ENCODE measurements around the gene RBBP8. TPM values are rescaled to one million over a fixed set of nuclear protein-coding genes. Genes with fewer than 3 reads are reported as not detected.

Gene RBBP8
- total RNA-seq, 2 experiments from 2014 or later: 1.2 to 2.5 TPM

DNA sequence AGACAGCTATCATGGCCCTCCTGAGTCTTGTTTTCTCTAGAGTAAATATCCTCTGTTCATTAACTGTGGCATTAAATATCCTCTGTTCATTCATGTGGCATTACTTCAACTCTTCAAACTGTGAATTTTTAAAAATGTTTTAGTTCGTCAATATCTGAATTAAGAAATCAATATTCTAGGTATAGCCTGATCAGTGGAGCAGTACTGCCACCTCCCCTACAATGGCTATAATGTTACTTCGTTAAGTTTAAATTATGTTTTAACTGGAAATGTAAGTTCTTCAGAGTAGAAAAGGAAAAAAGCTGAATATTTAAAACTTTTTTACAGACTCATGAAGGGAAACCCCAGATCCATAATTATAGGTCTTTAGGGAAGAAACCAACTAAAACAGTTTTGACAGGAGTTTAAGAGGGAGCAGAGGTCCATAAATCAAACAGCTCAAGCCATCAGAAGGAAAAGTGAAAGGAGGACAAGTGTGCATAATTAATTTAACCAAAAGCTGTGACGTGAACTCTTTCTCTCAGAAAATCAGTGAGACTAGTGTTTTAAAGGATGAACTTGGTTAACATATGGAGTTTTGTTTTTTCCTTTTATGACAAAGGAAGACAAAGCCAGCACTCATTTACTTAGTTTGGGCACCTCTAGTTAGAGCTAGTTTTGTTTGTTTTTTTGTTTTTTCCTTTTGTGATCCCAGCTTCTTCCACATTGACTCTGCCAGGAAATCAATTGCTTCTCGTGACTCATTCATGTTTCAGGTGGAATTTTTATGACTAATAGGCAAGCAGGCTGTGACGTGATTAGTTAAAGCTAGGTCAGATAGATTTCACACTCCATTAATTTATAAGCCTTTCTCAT lies 44.9 kb downstream of the RBBP8 start:
- Histone ChIP-seq H3K4me1 (ENCODE audit: insufficient read depth, low read length) (no peaks in the 10 kb centered on the region), H3K36me3 (ENCODE audit: insufficient read depth, low read length) (no peaks in the 10 kb centered on the region), H3K4me3 (ENCODE audit: low read length) (no peak overlapping the region), H3K9me3 (ENCODE audit: control insufficient read depth in 1 of 2, insufficient read depth in 1 of 2, low read length in 2 of 2) (no peaks in the 10 kb centered on the region), H3K27me3 (ENCODE audit: control insufficient read depth in 1 of 2, insufficient read depth in 2 of 2, low read length in 2 of 2) (no peaks in the 10 kb centered on the region), H3K27ac (ENCODE audit: low read depth in 1 of 2, low read length in 2 of 2) (no peak overlapping the region)
- CTCF ChIA-PET: interaction anchor here (1.1 to 2.3 kb wide), 3 partner anchors 11 to 373 kb away, joined by 3 to 7 read pairs (median 3); no protein-coding TSS in a partner anchor
- DNase-seq: peak in 3 of 14 experiments; percentile 12 to 23 (median 15)
- Mint-ChIP-seq H3K36me3 (ENCODE audit: low read depth) (no peaks in the 10 kb centered on the region), H3K4me1 (ENCODE audit: low read depth) (no peaks in the 10 kb centered on the region), H3K4me3 (no peak overlapping the region), H3K9me3 (no peaks in the 10 kb centered on the region), H3K27me3 (no peaks in the 10 kb centered on the region), H3K27ac (no peak overlapping the region)
- POLR2A ChIA-PET: interaction anchor here (0.7 to 1.3 kb wide), 2 partner anchors 45 to 46 kb away, joined by 3 to 5 read pairs; partner anchors contain the start of gene RBBP8
- TF ChIP-seq, protein P1, sequence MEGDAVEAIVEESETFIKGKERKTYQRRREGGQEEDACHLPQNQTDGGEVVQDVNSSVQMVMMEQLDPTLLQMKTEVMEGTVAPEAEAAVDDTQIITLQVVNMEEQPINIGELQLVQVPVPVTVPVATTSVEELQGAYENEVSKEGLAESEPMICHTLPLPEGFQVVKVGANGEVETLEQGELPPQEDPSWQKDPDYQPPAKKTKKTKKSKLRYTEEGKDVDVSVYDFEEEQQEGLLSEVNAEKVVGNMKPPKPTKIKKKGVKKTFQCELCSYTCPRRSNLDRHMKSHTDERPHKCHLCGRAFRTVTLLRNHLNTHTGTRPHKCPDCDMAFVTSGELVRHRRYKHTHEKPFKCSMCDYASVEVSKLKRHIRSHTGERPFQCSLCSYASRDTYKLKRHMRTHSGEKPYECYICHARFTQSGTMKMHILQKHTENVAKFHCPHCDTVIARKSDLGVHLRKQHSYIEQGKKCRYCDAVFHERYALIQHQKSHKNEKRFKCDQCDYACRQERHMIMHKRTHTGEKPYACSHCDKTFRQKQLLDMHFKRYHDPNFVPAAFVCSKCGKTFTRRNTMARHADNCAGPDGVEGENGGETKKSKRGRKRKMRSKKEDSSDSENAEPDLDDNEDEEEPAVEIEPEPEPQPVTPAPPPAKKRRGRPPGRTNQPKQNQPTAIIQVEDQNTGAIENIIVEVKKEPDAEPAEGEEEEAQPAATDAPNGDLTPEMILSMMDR (IDR thresholded peaks at IDR 0.05): no peak
- no peak for ATAC-seq (ENCODE audit: poor library complexity)
- intact Hi-C loops (cut with DNase I, micrococcal nuclease): no loop called here

DNA sequence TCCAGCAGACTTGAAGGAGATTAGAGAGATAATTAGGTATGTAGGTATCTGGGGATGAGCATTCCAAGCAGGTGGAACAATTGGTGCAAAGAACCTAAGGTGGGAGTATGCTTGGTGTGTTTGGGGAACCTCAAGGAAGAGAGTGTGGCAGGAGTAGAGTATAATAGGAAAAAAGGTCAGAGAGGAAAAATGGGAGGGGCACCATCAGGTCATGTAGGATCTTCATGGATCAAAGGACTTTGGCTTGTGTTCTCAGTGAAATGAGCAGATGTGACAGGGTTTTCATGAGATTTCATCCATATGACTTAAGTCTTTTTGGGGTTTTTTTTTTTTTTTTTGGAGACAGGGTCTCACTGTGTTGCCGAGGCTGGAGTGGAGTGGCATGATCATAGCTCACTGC lies 47.3 kb downstream of the RBBP8 start:
- intact Hi-C loops (cut with DNase I, micrococcal nuclease): no loop called here
- TF ChIP-seq, protein P1 (IDR thresholded peaks at IDR 0.05): no peak
- DNase-seq (no peak), ATAC-seq (ENCODE audit: poor library complexity) (no peak)
- no peaks in the 10 kb centered on the region for H3K36me3 Mint-ChIP-seq (ENCODE audit: low read depth)
- H3K27me3 Mint-ChIP-seq: no peaks in the 10 kb centered on the region
- H3K27ac ChIP-seq (ENCODE audit: low read depth in 1 of 2, low read length in 2 of 2): no peak overlapping the region
- H3K27ac Mint-ChIP-seq: no peak overlapping the region
- ChIA-PET CTCF (interaction anchor here (0.7 to 2.3 kb wide), 2 partner anchors 50 to 271 kb away, joined by 3 to 7 read pairs; no protein-coding TSS in a partner anchor), POLR2A (no interaction called here)
- no peaks in the 10 kb centered on the region for H3K9me3 ChIP-seq (ENCODE audit: control insufficient read depth in 1 of 2, insufficient read depth in 1 of 2, low read length in 2 of 2)
- no peak overlapping the region for H3K4me3 ChIP-seq (ENCODE audit: low read length)
- H3K4me3 Mint-ChIP-seq: no peak overlapping the region
- H3K36me3 ChIP-seq (ENCODE audit: insufficient read depth, low read length): no peaks in the 10 kb centered on the region
- no peaks in the 10 kb centered on the region for H3K4me1 Mint-ChIP-seq (ENCODE audit: low read depth)
- no peaks in the 10 kb centered on the region for H3K27me3 ChIP-seq (ENCODE audit: control insufficient read depth in 1 of 2, insufficient read depth in 2 of 2, low read length in 2 of 2)
- no peaks in the 10 kb centered on the region for H3K9me3 Mint-ChIP-seq
- H3K4me1 ChIP-seq (ENCODE audit: insufficient read depth, low read length): no peaks in the 10 kb centered on the region

DNA sequence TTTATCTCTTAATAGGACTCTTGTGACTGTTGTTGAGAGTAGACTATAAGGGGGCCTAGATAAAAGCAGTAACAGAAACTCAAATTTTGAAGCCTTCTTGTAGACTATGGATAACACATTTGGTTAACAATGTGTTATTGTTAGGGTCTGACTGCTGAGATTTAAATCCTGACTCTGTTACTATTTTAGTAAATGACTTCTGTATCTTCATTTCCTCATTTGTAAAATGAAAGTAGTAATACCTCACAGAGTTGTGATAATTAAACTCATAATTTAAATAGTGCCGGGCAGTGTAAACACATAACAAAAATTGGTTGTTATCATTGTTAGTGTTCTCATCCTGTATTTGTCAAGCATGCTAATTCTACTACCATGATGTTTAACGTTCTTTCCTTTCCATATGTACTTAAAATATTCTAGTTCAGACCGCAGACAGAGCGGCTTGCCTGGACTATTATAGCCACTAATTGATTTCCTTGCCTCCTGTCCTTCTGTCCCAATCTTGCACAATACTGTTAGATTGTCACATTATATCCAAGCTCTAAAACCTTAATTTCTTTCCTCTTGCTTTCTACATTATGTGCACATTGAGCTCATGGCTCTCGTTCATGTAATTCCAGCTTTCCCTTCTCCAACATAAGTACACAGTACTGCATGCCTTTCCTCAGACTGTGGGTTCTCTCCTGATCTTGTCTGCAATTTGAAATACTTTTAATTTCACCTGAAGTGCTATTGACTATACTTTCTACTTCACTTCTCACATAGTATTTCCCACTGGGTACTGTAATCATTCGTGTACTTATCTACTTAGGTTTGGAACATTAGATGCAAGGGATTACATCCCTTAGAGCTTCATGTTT lies 48.4 kb downstream of the RBBP8 start:
- CTCF ChIA-PET: no interaction called here
- Mint-ChIP-seq H3K27ac (no peak overlapping the region), H3K9me3 (no peaks in the 10 kb centered on the region), H3K36me3 (ENCODE audit: low read depth) (no peaks in the 10 kb centered on the region), H3K27me3 (no peaks in the 10 kb centered on the region), H3K4me1 (ENCODE audit: low read depth) (no peaks in the 10 kb centered on the region), H3K4me3 (no peak overlapping the region)
- Histone ChIP-seq H3K9me3 (ENCODE audit: control insufficient read depth in 1 of 2, insufficient read depth in 1 of 2, low read length in 2 of 2) (no peaks in the 10 kb centered on the region), H3K4me1 (ENCODE audit: insufficient read depth, low read length) (no peaks in the 10 kb centered on the region), H3K27ac (ENCODE audit: low read depth in 1 of 2, low read length in 2 of 2) (no peak overlapping the region), H3K27me3 (ENCODE audit: control insufficient read depth in 1 of 2, insufficient read depth in 2 of 2, low read length in 2 of 2) (no peaks in the 10 kb centered on the region), H3K36me3 (ENCODE audit: insufficient read depth, low read length) (no peaks in the 10 kb centered on the region), H3K4me3 (ENCODE audit: low read length) (no peak overlapping the region)
- intact Hi-C loops (cut with DNase I, micrococcal nuclease): loop anchor here in 1 of 2 experiments (2.0 kb wide), 1 partner anchor 51 kb away; no protein-coding TSS in a partner anchor
- POLR2A ChIA-PET: no interaction called here
- ATAC-seq (ENCODE audit: poor library complexity): no peak
- TF ChIP-seq, protein P1 (IDR thresholded peaks at IDR 0.05): no peak
- DNase-seq: no peak

All from CD4-positive, alpha-beta T cell (primary cell).